SK-N-SH (cell line): ENCODE measurements around the gene S1PR5. TPM values are rescaled to one million over a fixed set of nuclear protein-coding genes. Genes with fewer than 3 reads are reported as not detected.

ENCODE experiments used
- CTCF ChIA-PET: fragments of 300-600, 350-600 bp; formaldehyde crosslinking; extraction: SDS; loops from one replicate; lab custom pipeline; 2021; lab: Yijun Ruan, JAX
- POLR2A ChIA-PET: fragments of 350-600 bp; sonication (Branson Sonifier 250); formaldehyde crosslinking; extraction: SDS; loops from one replicate; lab custom pipeline; 2020; ENCODE audit warnings: antibody characterized with exemption, inconsistent platforms; lab: Yijun Ruan, JAX
- DNase-seq: peaks from one replicate; pipeline ENCODE4 v3.0.0; 2012
- H2AFZ ChIP-seq: fragments of 200-600 bp; sonication (generic); 2 replicates; pipeline ENCODE4 v1.8.1; 2016; ENCODE audit warnings: antibody characterized with exemption, mild to moderate bottlenecking, low read depth
- H3F3A ChIP-seq: fragments of 200-600 bp; sonication (generic); replicated peaks from 2 replicates; pipeline ENCODE3; 2016; ENCODE audit warnings: antibody characterized with exemption, mild to moderate bottlenecking; ENCODE audit not compliant: insufficient read depth
- H3K27ac ChIP-seq, 2 experiments: fragments of 200-500 bp in 1 of 2; fragments of 200-600 bp in 1 of 2; sonication (Bioruptor generic) in 1 of 2; sonication (generic), shearing (Covaris generic) in 1 of 2; 2 replicates each; pipeline versions ENCODE4 v1.5.1 to v1.6.1; 2014 to 2016; ENCODE audit warnings: low read depth in 2 of 2, inconsistent platforms in 1 of 2, low read length in 1 of 2, mild to moderate bottlenecking in 1 of 2, mixed read lengths in 1 of 2
- H3K27me3 ChIP-seq: fragments of 200-600 bp; sonication (generic), shearing (Covaris generic); 2 replicates; pipeline ENCODE4 v1.6.1; 2016; ENCODE audit warnings: mixed run types; ENCODE audit not compliant: insufficient read depth
- H3K36me3 ChIP-seq, 2 experiments: fragments of 200-500 bp in 1 of 2; fragments of 200-600 bp in 1 of 2; sonication (Bioruptor generic) in 1 of 2; sonication (generic) in 1 of 2; replicated peaks in 1 of 2; 2 replicates each; pipeline versions ENCODE3 to v1.5.1; 2014 to 2016; ENCODE audit warnings: low read length in 1 of 2, mild to moderate bottlenecking in 1 of 2; ENCODE audit not compliant: insufficient read depth in 2 of 2, control insufficient read depth in 1 of 2
- H3K4me1 ChIP-seq, 2 experiments: fragments of 200-500 bp in 1 of 2; fragments of 200-600 bp in 1 of 2; sonication (Bioruptor generic) in 1 of 2; sonication (generic), shearing (Covaris generic) in 1 of 2; 2 replicates each; pipeline versions ENCODE4 v1.5.1 to v1.6.1; 2014 to 2016; ENCODE audit warnings: low read depth in 1 of 2, low read length in 1 of 2, mixed run types in 1 of 2; ENCODE audit not compliant: insufficient read depth in 2 of 2, control insufficient read depth in 1 of 2
- H3K4me2 ChIP-seq: fragments of 200-600 bp; sonication (generic), shearing (Covaris generic); 2 replicates; pipeline ENCODE4 v1.6.1; 2017; ENCODE audit warnings: mixed run types
- H3K4me3 ChIP-seq, 2 experiments: fragments of 200-500 bp in 1 of 2; fragments of 200-600 bp in 1 of 2; sonication (Bioruptor generic) in 1 of 2; sonication (generic), shearing (Covaris generic) in 1 of 2; 2 replicates each; pipeline versions ENCODE4 v1.5.1 to v1.8.1; 2014 to 2016; ENCODE audit warnings: low read depth in 2 of 2, inconsistent platforms in 1 of 2, low read length in 1 of 2, mild to moderate bottlenecking in 1 of 2, mixed read lengths in 1 of 2, moderate library complexity in 1 of 2
- H3K79me2 ChIP-seq: fragments of 200-600 bp; sonication (generic); 2 replicates; pipeline ENCODE4 v1.8.1; 2017; ENCODE audit warnings: mild to moderate bottlenecking; ENCODE audit not compliant: insufficient read depth
- H3K9ac ChIP-seq: fragments of 200-600 bp; sonication (generic); 2 replicates; pipeline ENCODE4 v1.6.1; 2017; ENCODE audit warnings: mixed run types
- H3K9me2 ChIP-seq: fragments of 200-600 bp; sonication (generic); 2 replicates; pipeline ENCODE4 v1.6.1; 2017; ENCODE audit warnings: mixed run types
- H3K9me3 ChIP-seq: fragments of 200-600 bp; sonication (generic); 2 replicates; pipeline ENCODE4 v1.6.1; 2017; ENCODE audit warnings: mixed run types, mild to moderate bottlenecking, moderate library complexity
- H4K20me1 ChIP-seq: fragments of 200-600 bp; sonication (generic); 2 replicates; pipeline ENCODE4 v1.6.1; 2017; ENCODE audit warnings: mild to moderate bottlenecking, mixed run types; ENCODE audit not compliant: insufficient read depth
- CHD2 ChIP-seq: fragments of 150-350 bp; IDR thresholded peaks from 2 replicates; pipeline ENCODE4 v1.6.1; 2018; ENCODE audit warnings: low read length; ENCODE audit not compliant: partially characterized antibody
- CTCF ChIP-seq: fragments of 200-600 bp; sonication (generic); IDR thresholded peaks from 2 replicates; pipeline ENCODE4 v1.6.1; 2017; ENCODE audit warnings: antibody characterized with exemption, mild to moderate bottlenecking, moderate library complexity
- EP300 ChIP-seq, 2 experiments: IDR thresholded peaks; 2 replicates each; pipeline versions ENCODE4 v1.4.0 to v1.6.1; 2012; ENCODE audit warnings: borderline replicate concordance in 1 of 2, low read depth in 1 of 2, low read length in 1 of 2
- EZH2phosphoT487 ChIP-seq: fragments of 200-600 bp; sonication (generic); IDR thresholded peaks from 2 replicates; pipeline ENCODE4 v1.6.1; 2017; ENCODE audit warnings: low read depth, mixed run types, mild to moderate bottlenecking, antibody characterized with exemption, moderate library complexity, borderline replicate concordance
- FOSL2 ChIP-seq: IDR thresholded peaks from 2 replicates; pipeline ENCODE4 v1.4.0; 2012; ENCODE audit warnings: low read depth, mild to moderate bottlenecking, moderate library complexity, borderline replicate concordance
- FOXJ3 ChIP-seq: sonication (generic); formaldehyde crosslinking; IDR thresholded peaks from 2 replicates; pipeline ENCODE4 v1.5.1; 2020; ENCODE audit warnings: mild to moderate bottlenecking, missing genetic modification reagents
- GATA2 ChIP-seq: sonication (generic); formaldehyde crosslinking; IDR thresholded peaks from 2 replicates; pipeline ENCODE4 v1.5.0; 2020; ENCODE audit warnings: mild to moderate bottlenecking, missing genetic modification reagents
- IRF3 ChIP-seq: fragments of 150-350 bp; IDR thresholded peaks from 2 replicates; pipeline ENCODE4 v1.6.1; 2016; ENCODE audit warnings: mild to moderate bottlenecking, low read depth, low read length
- JUND ChIP-seq: IDR thresholded peaks from 2 replicates; pipeline ENCODE4 v1.4.0; 2012
- MAX ChIP-seq: IDR thresholded peaks from 2 replicates; pipeline ENCODE4 v1.4.0; 2012; ENCODE audit warnings: low read depth
- RAD21 ChIP-seq: IDR thresholded peaks from 2 replicates; pipeline ENCODE4 v1.6.1; 2012; ENCODE audit warnings: mild to moderate bottlenecking, low read length
- RCOR1 ChIP-seq: fragments of 150-350 bp; IDR thresholded peaks from 2 replicates; pipeline ENCODE4 v1.6.1; 2017; ENCODE audit warnings: antibody characterized with exemption, low read length
- RFX5 ChIP-seq: IDR thresholded peaks from 2 replicates; pipeline ENCODE4 v1.6.1; 2012; ENCODE audit warnings: mild to moderate bottlenecking, improper control_type of control experiment, low read length
- RXRA ChIP-seq: IDR thresholded peaks from 2 replicates; pipeline ENCODE4 v1.4.0; 2012; ENCODE audit warnings: low read depth, mild to moderate bottlenecking, borderline replicate concordance
- SIN3A ChIP-seq: IDR thresholded peaks from 2 replicates; pipeline ENCODE4 v1.6.1; 2012; ENCODE audit warnings: low read depth, mild to moderate bottlenecking, low read length, moderate library complexity, borderline replicate concordance
- SMC3 ChIP-seq: IDR thresholded peaks from 2 replicates; pipeline ENCODE4 v1.6.1; 2012; ENCODE audit warnings: low read depth, low read length, improper control_type of control experiment
- TAF1 ChIP-seq: IDR thresholded peaks from 2 replicates; pipeline ENCODE4 v1.6.1; 2012; ENCODE audit warnings: low read depth, mild to moderate bottlenecking, low read length, moderate library complexity, borderline replicate concordance
- TEAD4 ChIP-seq: IDR thresholded peaks from 2 replicates; pipeline ENCODE4 v1.4.0; 2012; ENCODE audit warnings: mild to moderate bottlenecking, borderline replicate concordance; ENCODE audit not compliant: insufficient read depth
- USF1 ChIP-seq: IDR thresholded peaks from 2 replicates; pipeline ENCODE4 v1.4.0; 2012; ENCODE audit warnings: low read depth, borderline replicate concordance
- USF2 ChIP-seq: fragments of 150-350 bp; IDR thresholded peaks from 2 replicates; pipeline ENCODE4 v1.6.1; 2017; ENCODE audit warnings: antibody characterized with exemption, low read length, low read depth, borderline replicate concordance
- ZBTB33 ChIP-seq: IDR thresholded peaks from 2 replicates; pipeline ENCODE4 v1.4.0; 2012; ENCODE audit warnings: low read depth, borderline replicate concordance
- WGBS: methylation state at CpG from one replicate; pipeline ENCODE4 v1.1.6; 2017; ENCODE audit warnings: low lambda C conversion rate; 5-methylcytosine and 5-hydroxymethylcytosine counted together
- polyA plus RNA-seq, 3 experiments: library from polyadenylated mRNA; depleted of rRNA; stranded (reverse); fragments of >200 nt; gene quantifications; 2 replicates each; pipeline ENCODE4 v1.2.3, GENCODE V29; 2012

Gene S1PR5
- polyA plus RNA-seq, 1 of the 3 experiments (the other 2 are of a cell fraction) = 0.36 TPM

- CTCF ChIA-PET = interaction anchor here (0.6 to 1.5 kb wide), 8 partner anchors 11 to 145 kb away, joined by 3 to 9 read pairs (median 4); partner anchors contain the start of genes CDKN2D and S1PR5
- H3K4me2 ChIP-seq = no peak overlapping the region
- H3K4me1 ChIP-seq = peaks cover 3 to 4% of the 10 kb centered on the region in 2 experiments; a peak in 1 of 4 replicates
- TF ChIP-seq IRF3 (no peak), ZBTB33 (no peak), TEAD4 (no peak), MAX (peak; percentile 61), RCOR1 (no peak), SMC3 (no peak), CTCF (peak; percentile 76), EP300 (IDR thresholded peaks at IDR 0.05; ENCODE audit: borderline replicate concordance in 1 of 2, low read depth in 1 of 2, low read length in 1 of 2) (no peak), EZH2phosphoT487 (no peak), FOXJ3 (no peak), RFX5 (no peak), FOSL2 (no peak), USF1 (no peak), USF2 (no peak), SIN3A (0 out of 2 replicates have a peak, but pooled peaks have one; percentile 36), JUND (no peak), TAF1 (no peak), RAD21 (peak; percentile 52), GATA2 (CRISPR knock-in tag) (no peak), CHD2 (no peak), RXRA (no peak)
Measured at GRCh38 chr19:10505583-10506229, 11.5 kb downstream of the S1PR5 start.

More at GRCh38 chr19:10505583-10506229, 11.5 kb downstream of the S1PR5 start:
- H3F3A ChIP-seq = peaks cover 11% of the 10 kb centered on the region
- POLR2A ChIA-PET = no interaction called here
- no peak overlapping the region for H2AFZ ChIP-seq
- H3K27ac ChIP-seq = no peak overlapping the region
- WGBS = 45% methylated on average over 15 of the region's 17 CpGs
- peak; percentile 73 for DNase-seq
- H3K36me3 ChIP-seq = no peaks in the 10 kb centered on the region
- H3K9me3 ChIP-seq = no peaks in the 10 kb centered on the region
- no peak overlapping the region for H3K4me3 ChIP-seq
- no peak overlapping the region for H3K9ac ChIP-seq
- no peaks in the 10 kb centered on the region for H4K20me1 ChIP-seq
- H3K9me2 ChIP-seq = no peaks in the 10 kb centered on the region
- no peaks in the 10 kb centered on the region for H3K27me3 ChIP-seq
- peaks cover 18% of the 10 kb centered on the region for H3K79me2 ChIP-seq
